GM18505 (cell line): ENCODE results near the gene COX4I1.
"Not testable (repeated sequence)": the region's sequence is repeated elsewhere in the genome, so short reads cannot be mapped to it uniquely, and the experiment has no call there.

Experiments used
- ATAC-seq: cut with Tn5 transposase; IDR thresholded peaks from one replicate; pipeline ENCODE4 v1.9.1; 2021; ENCODE audit not compliant: unreplicated experiment
- POLR2A ChIP-seq: IDR thresholded peaks from 4 replicates; pipeline ENCODE4 v1.6.1; 2011; ENCODE audit warnings: borderline replicate concordance; ENCODE audit not compliant: insufficient read depth, insufficient read length; ENCODE audit errors: extremely low read depth

The COX4I1 gene

DNA sequence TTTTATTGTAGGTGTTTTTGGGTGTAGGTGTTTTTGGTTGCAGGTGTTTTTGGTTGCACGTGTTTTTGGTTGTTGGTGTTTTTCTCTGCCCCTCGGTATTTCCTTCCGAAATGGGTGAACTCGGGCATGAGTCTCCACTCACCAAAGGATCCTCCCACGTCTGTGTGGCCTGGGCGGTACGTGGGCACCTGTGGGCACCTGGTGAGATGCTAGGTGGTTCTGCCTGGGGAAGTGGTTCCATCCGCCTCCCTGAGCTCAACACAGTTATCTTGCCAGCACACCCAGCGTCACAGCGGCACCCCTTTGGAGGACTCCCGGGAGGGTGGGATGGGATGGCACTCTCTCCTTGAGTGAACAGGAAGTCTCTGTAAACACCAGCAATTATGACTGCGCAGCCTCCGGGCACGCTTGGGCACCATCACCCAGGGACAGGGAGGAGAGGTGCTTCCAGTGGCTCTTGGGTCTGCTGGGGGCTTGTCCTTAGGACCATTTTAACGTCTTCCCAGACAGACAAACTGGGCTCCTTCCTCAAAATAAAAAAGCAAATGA is 29.8 kb downstream of the COX4I1 start:
- no peak for TF ChIP-seq POLR2A
- no peak for ATAC-seq

DNA sequence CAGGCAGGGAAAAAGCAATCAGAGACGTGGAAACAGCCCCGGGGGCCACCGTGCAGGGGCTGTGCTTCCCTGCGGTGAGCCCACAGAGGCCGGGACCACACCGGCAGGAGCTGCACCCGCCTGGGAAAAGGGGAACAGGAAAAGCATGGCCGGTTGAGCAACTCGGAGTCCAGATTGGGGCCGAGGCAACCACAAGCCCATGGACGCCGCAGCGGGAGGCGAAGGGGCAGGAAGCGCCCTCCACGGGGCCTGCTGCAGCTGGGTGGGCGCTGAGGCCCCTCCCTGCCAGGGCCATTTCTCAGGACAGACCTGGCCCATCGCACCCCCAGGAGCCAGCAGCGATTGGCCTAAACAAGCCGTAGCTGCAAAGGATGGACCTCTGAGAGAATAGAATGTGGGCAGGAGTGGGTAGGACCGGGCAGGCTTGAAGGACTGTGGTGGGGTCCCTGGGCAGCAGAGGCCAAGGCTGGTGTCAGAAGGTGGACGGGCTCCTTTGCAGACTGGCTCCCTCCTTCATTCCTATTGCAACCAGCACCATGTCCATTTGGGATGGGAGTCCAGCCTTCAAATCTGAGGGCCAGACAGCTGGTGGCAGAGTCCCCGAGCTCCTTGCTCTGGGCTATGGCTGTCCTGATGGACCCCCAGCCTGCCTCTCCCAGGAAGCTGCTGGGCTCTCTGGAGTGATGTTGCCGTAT is 30.4 kb downstream of the COX4I1 start:
- no peak for ATAC-seq

DNA sequence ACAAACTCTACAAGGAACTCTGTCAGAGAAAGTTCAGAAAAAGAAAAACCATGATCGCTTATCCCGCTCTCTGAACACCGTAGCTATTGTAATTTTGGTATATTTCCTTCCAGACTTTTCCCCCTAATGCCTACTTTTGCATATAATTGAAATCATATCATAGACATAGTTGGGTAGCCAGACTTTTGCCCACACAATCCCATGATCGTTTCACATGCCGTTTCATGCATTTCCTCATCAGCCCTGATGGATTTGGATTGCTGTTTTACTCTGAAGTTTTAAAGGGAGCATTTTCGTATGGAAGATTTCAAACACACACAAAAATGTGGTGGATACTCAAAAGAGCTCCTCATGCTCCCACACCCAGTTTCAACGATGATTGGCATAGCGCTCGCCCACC is 31.3 kb downstream of the COX4I1 start:
- no peak for TF ChIP-seq POLR2A
- no peak for ATAC-seq

More for the DNA sequence above, 30.4 kb downstream of the COX4I1 start:
- TF ChIP-seq POLR2A = no peak

DNA sequence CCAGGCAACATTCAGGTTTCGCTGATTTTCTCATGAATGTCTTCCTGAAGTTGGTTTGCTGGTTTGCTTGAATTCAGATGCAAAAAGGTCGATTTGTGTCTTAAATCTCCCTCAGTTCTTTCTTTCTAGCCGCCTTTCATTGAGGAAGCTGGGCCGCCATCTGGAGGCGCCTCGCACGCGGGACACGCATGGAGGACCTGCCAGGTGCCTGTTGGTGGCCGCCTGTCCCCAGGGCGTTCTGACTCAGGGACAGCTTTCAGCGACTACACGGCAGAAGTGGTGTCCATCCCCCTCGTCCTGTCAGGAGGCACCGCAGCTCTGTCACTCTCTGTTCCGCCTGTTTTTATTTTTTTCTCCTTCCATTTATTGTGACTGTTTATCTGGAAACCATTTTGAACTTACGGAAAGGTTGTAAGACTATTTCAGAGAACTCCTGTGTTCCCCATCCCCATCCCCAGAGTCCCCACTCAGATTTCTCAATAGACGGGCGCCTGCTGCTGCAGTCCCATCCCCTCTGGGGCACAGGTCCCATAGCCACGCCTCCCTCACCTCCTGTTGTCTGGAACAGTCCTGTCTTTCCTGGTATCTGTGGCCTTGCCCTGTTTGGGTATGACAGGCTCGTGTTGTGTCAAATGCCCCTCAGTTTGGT is 33.2 kb downstream of the COX4I1 start:
- no peak for ATAC-seq

DNA sequence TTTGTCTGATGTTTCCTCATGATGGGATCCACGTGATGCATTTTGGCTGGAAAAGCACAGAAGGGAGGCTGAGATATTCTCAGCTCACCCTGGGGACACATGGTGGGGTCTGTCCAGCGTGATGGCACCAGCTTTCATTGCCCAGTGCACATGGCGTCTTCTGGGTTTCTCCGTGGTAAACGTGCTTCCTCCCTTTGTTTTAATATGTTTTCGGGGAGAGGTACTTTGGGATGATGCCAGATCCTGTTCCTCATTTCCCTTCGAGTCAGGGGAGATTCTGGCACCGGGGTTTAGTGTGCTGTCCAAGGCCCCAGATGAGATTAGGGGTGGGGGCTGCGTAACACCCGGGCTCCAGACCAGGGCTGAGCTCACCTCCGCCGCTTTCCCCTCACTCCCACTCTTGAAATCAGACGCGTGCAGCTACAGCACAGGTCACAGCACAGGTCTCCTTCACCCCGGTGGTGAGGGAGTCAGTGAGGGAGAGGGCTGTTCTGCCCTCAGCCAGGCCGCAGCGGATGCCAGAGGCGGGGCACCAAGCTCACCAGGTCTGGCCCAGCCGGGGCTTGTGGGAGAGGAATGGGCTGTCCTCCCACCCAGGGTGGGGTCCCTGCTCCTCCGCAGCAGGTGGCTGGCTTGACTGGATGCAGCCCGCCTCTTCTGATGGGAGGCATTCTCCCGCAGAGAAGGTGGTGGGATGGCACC is 33.9 kb downstream of the COX4I1 start:
- no peak for ATAC-seq
- no peak for TF ChIP-seq POLR2A

More for the DNA sequence above, 33.2 kb downstream of the COX4I1 start:
- no peak for TF ChIP-seq POLR2A

DNA sequence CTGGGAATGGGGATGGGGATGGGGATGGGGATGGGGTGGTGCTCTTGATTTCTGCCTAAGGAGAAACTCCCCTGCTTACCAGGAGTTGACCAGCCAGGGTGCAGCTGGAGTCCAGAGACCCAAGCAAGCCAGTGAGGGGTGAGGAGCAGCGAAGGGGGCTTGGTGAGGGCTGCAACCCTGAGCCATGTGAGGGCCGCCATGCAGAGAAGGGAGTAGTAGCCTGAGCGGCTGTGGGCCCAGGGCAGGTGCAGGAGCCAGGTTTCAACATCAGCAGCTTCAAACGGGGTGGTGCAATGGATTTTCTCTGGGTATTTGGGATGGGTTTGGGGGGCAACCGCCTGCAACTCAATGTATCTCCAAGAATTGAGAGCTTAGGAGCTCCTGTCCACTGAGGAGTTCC is 35.2 kb downstream of the COX4I1 start:
- no peak for TF ChIP-seq POLR2A
- ATAC-seq = no peak

DNA sequence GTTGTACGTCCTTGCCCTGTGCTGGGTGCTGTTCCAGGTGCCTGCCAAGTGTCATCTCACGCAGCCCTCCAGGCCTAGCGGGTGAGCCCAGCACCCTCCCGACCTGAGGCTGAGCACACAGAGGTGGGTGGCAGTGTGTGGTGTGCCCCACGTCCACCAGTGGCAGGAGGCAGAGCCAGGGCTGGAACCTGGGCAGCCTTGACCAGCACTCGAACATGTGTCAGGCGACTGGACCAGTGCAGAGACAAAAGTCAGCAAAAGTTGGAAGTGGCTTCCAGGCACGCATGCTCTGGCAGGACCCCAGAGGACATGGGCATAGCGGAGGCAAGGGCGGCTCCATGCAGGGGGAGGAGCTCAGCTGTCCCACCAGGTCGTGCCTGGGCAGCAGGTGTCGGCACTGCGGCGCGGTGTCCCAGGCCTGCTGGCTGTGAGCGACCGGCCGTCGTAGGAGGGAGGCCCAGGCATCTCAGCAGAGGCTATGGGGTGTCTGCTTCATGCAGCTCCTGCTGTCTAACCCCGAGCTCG is 35.8 kb downstream of the COX4I1 start:
- no peak for ATAC-seq
- TF ChIP-seq POLR2A = no peak

DNA sequence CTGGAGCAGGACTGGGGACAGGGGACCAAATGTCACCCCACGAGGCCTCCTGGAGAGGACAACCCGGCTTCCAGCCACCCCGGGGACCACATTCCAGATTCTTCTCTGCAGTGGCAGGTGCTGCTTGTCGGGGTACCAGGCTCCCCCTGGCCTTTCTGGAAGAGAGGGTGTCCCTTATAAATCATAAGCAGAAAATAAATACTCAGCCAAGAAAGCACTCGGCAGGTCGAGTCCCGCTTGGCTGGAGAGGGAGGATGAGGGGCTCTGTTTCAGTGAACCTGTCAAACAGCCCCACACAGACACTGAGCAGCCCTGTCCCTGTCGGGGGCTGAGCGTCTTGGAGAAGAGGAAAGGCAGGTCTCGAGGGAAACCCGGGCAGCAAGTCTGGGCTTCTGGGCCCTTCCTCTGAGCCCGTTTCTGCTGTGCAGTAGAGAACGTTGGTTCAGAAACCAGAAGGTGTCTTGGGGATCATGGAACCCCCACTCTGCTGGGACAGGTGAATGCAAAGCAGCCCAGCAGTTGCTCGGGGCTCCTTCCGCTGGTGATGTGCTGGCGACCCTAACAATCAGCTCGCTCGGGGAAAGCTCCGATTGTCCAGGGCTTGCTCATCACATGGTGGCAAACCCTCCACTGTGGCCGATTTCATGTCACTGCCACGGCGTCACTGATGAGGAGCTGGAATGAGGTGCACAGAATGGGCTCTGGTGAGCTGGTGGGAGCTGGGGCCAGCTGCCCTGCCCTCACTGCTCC is 36.6 kb downstream of the COX4I1 start:
- ATAC-seq = no peak
- TF ChIP-seq POLR2A = no peak

DNA sequence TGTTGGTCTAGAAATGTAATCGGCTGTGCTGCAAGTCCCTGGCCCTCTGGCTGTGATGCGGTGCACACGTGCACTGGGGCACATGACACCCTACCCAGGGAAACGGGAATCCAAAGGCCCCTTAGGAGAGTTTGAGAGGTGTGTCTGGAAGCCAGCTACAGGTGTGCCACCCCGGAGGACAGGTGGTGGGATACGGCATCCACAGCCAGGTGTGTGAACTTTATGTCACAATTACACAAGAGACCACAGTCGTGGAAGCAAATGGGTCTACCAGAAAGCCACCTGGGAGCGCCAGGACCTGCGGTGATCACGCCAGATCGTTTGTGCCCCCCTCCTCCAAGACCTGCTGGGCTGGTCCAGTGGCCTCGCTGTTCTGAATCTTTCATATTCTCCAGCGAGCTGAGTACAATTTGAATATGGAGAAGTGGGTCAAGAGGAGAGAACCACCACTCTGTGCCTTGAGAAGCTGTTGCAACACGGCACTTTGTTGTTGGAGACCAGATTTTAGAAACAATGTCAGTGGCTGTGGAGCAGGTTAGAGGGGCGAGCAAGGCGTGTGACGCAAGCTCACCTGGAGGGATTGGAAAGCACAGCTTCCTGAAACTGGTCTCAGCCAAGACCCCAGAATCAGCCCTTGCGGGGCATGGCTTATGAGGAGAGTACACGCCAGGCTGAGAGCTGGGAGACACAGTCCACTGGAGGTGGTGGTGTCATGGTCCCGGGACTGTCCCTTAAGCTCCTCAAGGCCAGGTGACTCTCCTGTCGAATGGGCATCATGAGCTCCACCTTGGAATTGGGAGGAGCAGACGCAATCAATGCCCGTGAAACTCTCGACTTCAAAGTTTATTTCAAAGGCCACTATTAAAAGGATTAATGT is 37.4 kb downstream of the COX4I1 start:
- no peak for TF ChIP-seq POLR2A
- no peak for ATAC-seq

DNA sequence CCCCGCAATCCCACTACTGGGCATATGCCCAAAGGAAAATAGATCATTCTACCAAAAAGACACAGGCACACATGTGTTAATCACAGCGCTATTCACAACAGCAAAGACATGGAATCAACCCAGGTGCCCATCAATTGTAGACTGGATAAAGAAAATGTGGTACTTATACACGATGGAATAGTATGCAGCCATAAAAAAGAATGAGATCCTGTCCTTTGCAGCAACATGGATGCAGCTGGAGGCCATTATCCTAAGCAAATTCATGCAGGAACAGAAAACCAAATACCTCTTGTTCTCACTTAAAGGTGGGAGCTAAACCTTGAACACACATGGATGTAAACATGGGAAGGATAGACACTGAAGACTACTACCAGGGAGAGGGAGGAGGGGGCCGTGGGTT is 38.2 kb downstream of the COX4I1 start:
- ATAC-seq = not testable (repeated sequence)

DNA sequence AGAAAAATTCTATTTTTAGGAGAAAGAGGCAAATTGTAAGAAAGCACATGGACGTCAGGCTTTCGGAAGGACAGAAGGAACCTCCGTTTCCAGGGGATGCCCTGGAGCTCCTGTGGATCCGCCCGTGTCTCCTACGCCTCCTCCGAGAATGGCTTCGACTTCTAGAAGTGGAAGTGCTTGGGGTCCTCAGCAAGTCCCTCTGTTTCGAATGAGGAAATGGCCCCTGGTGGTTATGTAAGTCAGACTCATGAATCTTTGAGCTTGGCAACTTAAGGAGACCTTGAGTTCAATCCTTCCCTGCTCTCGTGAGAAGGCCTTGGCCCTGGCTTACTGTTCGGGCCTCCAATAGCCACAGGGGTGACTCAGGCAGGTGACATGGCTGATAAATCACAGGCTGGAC is 38.9 kb downstream of the COX4I1 start:
- ATAC-seq = no peak
- no peak for TF ChIP-seq POLR2A

DNA sequence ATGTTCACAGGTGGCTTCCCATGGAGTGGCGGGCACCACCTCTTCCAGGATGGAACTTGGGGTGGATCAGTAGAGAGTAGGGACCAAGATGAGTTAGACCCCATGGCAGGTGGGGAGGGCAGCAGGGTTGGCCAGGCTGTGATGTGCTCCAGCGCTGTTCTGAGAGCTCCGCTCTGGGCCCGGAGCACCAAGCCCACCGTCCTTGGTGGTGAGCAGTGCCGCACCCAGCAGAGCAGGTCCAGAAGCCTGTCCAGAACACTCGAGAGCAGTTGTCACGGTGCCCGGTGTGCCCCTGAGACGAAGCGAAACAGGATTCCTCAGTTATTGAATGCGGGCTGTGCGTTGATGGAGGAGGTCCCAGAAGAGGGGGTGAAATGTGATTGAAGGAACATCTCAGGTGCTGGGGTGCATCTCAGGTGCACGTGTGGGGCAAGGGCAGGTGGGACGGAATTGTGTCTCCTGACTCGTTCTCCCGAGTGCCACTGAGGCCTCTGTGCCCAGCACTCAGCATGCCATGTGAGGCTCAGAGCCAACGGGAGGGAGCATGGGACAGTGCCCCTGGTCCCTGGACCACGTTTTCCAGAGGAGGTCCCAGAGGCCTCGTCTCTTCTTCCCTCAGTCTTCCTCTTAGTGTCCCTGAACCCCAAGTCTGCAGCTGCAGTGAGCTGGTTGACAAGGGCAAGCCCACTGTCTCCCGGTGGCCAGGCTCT is 39.5 kb downstream of the COX4I1 start:
- no peak for ATAC-seq
- TF ChIP-seq POLR2A = no peak

DNA sequence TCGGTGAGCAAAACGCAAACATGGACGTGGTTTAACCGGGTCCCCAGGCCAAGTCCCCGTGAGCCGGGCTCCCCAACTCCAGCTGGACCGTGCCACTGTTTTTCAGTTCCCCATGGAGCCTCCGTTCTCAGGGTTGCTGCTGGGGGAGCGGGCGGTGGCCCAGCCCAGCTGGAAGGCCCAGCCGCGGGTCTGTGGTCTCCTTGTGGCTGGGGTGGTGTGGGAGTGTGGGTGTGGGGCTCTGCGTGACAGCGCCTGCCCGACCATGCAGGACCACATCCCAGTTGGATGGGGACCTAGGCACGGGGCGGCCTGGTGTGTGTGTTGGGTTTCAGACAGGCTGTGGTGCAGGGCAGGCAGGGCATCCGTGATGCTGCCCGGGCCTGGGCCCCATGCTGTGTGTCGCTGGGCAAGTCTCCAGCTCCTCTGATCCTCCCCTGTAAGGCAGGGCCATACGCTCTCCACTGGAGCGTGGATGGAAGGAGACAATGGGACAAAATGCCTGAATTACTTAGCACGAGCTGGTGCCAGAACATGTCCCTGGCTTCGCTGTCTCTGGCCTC is 40.3 kb downstream of the COX4I1 start:
- ATAC-seq = no peak
- TF ChIP-seq POLR2A = no peak
